AG04449 (cell line): ENCODE measurements around the gene WTIP.

ENCODE experiments used
- CTCF ChIA-PET: fragments of 350-600 bp; formaldehyde crosslinking; extraction: SDS; loops from one replicate; lab custom pipeline; 2021; ENCODE audit warnings: antibody characterized with exemption; lab: Yijun Ruan, JAX
- POLR2A ChIA-PET: fragments of 400-600, 350-600 bp; formaldehyde crosslinking; extraction: SDS; loops from one replicate; lab custom pipeline; 2020; ENCODE audit warnings: antibody characterized with exemption, inconsistent platforms; lab: Yijun Ruan, JAX
- DNase-seq: peaks from one replicate; pipeline ENCODE4 v3.0.0-alpha.2; 2010; ENCODE audit warnings: low read depth, low spot score
- H3K4me3 ChIP-seq: 2 replicates; pipeline ENCODE4 v1.5.1; 2011; ENCODE audit warnings: low read depth, mild to moderate bottlenecking, control low read depth, low read length
- CTCF ChIP-seq: IDR thresholded peaks from one replicate; pipeline ENCODE4 v1.5.1; 2011; ENCODE audit warnings: mild to moderate bottlenecking, moderate library complexity, low read length, control low read depth, inconsistent platforms; ENCODE audit not compliant: insufficient read depth; ENCODE audit errors: missing control alignments

WTIP gene

DNA sequence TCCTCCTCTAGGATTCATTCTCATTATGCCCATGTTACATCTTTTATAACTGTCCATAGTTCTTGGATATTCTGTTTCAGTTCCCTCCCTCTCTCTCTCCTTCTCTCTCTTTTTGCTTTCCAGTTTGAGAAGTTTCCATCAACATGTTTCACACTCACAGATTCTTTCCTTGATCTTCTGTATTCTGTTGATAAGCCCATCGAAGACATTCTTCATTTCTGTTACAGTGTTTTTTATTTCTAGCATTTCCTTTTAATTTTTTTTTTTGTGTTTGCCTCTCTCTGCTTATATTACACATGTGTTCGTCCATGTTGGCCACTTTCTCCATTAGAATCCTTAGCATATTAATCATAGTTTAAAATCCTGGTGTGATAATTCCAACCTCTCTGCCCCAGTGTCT lies 68.3 kb downstream of the WTIP start:
- CTCF ChIA-PET: no interaction called here
- H3K4me3 ChIP-seq: no peak overlapping the region
- POLR2A ChIA-PET: interaction anchor here (0.6 kb wide), 1 partner anchor 120 kb away, joined by 3 read pairs; no protein-coding TSS in a partner anchor
- DNase-seq: no peak
- no peak for TF ChIP-seq CTCF

DNA sequence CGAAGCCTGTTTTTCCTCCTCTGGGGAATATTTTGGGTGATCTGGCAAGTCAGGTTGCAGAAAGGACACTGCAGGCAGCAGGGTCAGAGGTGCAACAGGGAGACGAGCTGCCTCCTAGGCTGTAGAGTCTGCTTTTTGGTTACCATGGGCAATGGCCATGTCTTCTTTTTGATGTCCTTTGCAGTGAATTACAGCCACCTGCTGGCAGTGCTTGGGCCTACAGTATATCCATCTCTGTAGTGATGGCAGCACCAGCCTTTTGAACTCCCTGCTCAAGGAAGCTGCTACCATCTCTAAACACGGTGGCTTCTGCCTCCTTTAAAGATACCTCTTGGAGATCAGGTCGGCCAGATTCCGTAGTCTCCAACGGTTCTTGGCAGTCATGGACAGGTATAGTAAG lies 73.9 kb downstream of the WTIP start:
- ChIA-PET POLR2A (no interaction called here), CTCF (interaction anchor here (1.0 kb wide), 1 partner anchor 17 kb away, joined by 3 read pairs; no protein-coding TSS in a partner anchor)
- H3K4me3 ChIP-seq: no peak overlapping the region
- no peak for DNase-seq
- TF ChIP-seq CTCF: no peak

- H3K4me3 ChIP-seq: no peak overlapping the region
- DNase-seq: no peak
- CTCF ChIA-PET: interaction anchor here (1.0 kb wide), 2 partner anchors 18 to 27 kb away, joined by 3 read pairs; no protein-coding TSS in a partner anchor
- TF ChIP-seq CTCF: peak; percentile 3
- POLR2A ChIA-PET: no interaction called here
Observed at GRCh38 chr19:34556488-34556887, 74.9 kb downstream of the WTIP start.

- CTCF ChIA-PET: no interaction called here
Observed at GRCh38 chr19:34559045-34559444, 77.5 kb downstream of the WTIP start.

GRCh38 chr19:34560229-34560628 lies 78.7 kb downstream of the WTIP start:
- no peak for DNase-seq
- no peak for TF ChIP-seq CTCF
- CTCF ChIA-PET: no interaction called here
- POLR2A ChIA-PET: no interaction called here
- no peak overlapping the region for H3K4me3 ChIP-seq

More at GRCh38 chr19:34559045-34559444, 77.5 kb downstream of the WTIP start:
- POLR2A ChIA-PET: no interaction called here
- TF ChIP-seq CTCF: no peak
- DNase-seq: no peak
- H3K4me3 ChIP-seq: no peak overlapping the region
